Ramos (cell line): ENCODE data around the gene BMAL1.
"Not testable (repeated sequence)": the region's sequence is repeated elsewhere in the genome, so short reads cannot be mapped to it uniquely, and the experiment has no call there.

Experiments
- in situ Hi-C: fragments of 300-500 bp; cut with MboI; formaldehyde crosslinking; loops from one replicate; pipeline ENCODE4 v1.14.3; 2022; ENCODE audit warnings: low sequenced_read_pairs; ENCODE audit not compliant: unreplicated experiment

The BMAL1 gene

DNA sequence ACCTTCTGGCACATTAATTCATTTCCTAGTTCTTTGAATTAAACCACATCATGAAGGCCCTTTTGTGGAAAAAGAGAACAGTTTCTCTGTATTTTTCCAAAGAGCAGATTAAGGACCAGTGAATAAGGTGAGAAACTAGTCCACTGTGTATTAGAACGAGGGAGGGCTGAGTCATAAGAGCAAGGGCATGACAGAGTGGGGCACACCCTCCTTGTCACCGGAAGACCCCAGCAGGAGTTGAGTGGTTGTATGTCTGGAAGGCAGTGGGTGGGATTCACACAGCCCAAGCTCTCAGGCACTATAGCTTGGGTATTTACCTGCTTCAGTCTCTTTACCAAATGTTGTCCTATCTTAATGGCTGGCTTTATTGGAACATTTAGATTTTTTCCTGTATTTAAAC lies 86.8 kb downstream of the BMAL1 start:
- in situ Hi-C loops = no loop called here

DNA sequence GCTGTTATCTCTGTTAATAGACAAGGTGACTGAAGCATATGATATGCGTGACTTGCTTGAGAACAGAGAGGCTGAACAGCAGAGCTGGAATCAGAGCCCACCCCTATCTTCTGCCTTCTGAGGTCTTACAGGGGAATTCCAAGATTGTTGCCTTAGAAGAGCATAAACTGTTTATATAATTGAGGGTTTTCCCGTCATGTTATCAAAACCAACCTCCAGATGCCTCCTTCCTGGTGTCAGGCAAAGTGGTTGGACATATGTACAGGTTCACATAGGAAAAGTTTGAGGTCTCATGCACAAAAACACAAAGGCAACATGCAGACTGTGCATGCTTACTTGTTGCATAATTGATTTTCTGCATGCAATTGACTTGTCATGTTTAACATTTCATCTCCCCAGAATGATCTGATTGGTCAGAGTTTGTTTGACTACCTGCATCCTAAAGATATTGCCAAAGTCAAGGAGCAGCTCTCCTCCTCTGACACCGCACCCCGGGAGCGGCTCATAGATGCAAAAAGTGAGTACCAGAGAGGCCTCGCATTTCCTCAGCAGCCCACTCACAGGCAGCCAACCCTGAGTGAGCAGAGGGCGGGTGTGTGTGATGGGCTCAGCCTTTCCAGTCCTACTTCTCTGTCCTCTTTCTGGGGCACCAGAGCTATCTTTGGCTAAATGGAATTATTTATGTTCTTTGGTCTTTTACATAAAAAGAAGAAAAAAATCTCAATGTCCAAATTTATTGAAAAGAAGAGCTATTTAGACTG lies 88.9 kb downstream of the BMAL1 start:
- in situ Hi-C loops = no loop called here

DNA sequence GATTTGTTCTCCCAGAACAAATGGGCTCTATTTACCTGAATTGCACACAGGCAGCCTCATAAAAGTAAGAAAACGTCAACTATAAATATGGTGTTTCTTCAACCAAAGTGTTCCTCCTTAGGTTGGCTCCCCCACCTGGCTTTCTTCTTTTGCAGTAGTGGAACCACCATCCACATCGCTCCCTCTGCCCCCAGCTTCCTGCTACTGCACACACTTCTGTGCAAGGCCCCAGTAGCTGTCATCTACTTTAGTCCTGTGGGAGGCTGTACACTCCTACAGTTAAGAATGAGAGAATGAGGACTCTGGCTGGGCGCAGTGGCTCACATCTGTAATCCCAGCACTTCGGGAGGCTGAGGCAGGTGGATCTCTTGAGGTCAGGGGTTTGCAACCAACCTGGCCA lies 89.5 kb downstream of the BMAL1 start:
- in situ Hi-C loops = no loop called here

DNA sequence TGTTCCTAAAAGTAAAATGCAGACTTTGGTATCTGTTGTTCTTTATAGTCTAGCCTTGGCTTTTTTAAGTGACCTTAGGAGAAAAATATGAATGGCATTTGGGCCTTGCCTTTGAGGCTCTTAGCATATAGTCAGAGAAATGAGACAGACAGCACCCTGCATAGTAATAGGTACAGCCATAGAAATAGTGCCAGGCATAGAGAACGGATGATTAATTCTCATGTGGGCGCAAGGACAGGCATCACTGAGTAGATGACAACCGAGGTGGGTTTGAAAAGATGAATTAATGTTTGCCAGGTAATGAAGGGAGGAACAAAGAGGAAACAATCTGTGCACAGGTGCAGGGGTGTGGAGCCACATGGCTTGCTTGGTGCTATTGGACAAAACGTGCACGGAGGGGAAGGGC lies 90.5 kb downstream of the BMAL1 start:
- in situ Hi-C loops = no loop called here

DNA sequence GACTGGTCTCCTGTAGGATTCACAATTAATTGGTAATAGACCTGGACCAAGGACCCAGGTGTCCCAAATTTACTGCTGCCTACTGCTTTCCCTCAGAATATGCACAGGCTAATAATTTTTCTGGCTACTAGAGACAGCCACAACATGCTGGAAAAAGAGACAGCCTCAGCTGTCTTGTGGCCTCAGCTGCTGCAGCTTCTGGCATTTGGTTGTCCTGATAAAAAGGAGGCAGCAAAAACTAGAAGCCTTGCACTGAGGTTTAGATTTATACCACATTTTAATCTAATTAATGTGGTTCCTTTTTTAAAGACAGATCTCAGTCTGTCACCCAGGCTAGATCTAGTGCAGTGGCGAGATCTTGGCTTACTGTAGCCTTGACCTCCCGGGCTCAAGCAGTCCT lies 95.6 kb downstream of the BMAL1 start:
- in situ Hi-C loops = no loop called here

DNA sequence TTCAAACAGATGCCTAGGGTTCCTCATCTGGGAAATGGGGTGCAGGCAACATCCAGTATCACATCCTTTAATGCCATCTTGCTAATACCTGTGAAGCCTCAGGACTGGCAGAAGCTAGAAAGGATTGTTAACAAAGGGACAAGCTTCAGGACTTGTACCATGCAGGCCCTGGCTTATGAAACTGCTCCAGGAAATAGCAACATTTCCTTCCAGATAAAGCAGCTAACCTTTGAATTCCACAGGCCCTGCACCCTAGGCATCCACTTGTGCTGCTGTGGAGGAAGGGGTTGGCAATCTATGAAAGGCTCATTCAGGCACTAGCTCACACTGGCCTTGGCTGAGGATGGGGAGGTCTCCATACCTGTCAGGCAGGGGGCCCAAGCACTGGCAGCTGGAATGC lies 98.2 kb downstream of the BMAL1 start:
- in situ Hi-C loops = no loop called here

DNA sequence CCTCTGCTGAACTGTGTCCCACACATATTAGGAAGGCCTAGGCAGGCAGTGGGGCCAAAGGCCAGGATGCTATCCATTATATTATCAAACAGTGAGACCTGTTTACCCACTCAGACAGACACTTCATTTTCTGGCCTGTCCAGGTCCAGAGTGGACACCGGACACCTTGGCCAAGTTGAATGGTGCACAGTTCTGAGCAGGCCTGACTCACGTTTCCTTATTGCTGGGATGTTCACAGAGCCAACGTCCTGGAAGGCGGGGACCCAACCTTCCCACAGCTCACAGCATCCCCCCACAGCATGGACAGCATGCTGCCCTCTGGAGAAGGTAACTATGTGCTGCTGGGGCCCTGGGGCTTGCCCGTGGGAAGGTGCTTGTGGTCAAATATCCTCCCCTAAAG lies 98.8 kb downstream of the BMAL1 start:
- in situ Hi-C loops = no loop called here

DNA sequence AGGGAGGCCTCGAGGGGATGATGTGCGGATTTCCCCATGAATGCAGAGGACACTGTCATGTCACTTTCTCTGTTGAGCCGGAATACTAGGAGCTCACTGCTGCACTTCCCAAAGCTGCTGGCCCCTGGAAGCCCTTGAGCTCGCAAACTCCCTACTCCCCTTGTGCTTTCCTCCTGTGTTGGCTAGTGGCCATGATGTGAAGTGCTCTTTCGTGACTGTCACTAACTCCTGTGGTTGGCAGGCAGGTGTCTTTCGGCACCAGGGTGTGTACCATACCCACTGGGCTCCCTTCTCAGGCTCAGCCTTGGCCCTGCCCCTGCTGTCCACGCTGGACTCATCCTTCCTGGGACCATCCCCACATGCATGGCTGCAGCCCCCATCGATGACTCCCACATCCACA lies 99.2 kb downstream of the BMAL1 start:
- in situ Hi-C loops = no loop called here

DNA sequence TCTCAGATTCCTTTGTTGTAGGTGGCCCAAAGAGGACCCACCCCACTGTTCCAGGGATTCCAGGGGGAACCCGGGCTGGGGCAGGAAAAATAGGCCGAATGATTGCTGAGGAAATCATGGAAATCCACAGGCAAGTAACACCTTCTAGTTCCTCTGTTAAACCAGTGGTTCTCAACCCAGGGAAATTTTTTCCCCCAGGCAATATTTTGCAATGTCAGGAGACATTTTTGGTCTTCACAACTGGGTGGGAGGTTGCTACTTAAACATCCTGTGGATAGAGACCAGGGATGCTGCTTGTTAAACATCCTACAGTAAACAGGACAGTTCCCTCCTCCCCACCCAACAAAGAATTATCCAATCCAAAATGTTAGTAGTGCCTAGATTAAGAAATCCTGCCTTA lies 100.7 kb downstream of the BMAL1 start:
- in situ Hi-C loops = no loop called here

DNA sequence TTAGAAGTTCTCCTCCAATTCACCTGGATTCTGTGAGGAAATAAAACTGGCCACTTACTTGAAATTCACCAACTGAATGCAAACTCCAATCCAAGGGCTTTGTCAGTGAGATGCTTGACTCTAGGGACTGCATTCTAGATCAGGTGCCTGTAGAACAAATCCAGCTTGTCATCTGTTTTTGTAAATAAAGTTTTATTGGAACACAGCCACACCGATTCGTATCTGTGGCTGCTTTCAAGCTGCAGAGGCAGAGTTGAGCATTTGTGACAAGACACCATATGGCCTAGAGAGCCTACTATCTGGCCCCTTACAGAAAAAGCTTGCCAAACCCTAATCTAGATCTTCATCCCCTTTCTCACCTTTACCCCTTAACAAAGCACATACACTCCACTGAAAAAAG lies 103.1 kb downstream of the BMAL1 start:
- in situ Hi-C loops = no loop called here

DNA sequence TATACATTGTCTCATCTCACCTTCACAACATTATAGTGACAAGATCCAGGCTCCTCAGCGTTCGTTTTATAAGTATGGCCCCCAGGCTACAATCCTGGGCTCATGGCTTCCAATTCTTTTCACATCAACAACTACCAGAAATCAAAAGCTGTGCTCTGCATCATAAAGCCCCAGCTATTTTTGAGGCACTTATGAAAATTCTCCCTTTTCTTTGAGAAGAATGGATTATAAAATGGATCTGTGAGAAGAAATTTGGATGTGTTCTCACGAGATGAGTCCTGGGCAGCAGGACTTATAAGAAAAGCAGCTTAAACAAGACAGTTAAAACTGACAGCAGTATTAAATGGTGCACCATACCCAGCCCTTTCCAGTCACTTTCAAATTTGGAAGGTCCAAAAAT lies 105.2 kb downstream of the BMAL1 start:
- in situ Hi-C loops = no loop called here

DNA sequence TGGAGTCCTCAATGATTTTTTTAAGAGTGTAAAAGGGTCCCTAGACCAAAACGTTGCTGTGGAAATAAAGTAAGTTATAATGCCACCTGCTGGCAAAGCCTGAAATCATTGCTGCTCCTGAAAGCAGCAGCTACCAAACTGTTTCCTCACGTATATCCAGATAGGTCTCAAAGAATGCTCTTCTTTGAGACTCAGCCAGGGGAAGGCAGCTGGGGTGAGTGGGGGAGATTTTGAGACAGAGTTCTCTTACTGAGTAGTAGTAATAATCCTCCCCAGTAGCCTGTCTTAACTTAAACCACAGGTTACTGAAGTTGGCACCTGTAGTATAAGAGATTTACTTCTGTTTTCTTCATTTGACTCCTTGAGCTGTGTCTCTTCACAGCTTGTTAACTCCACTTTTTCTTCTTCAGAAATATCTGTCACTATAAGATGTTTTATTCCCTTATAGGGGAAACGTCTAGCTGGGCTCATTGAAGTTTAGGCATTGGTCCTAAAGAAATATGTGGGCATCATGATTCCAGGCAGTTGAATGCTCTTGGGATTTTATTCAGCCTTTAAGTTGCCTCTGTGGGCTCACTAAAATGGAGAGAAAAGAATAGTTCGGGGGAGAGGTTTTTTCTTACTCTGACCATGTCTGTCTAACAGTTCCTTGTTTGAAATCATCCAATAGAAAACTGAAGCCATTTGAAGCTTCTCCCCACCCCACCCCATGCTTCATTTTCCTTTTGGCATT lies 107.5 kb downstream of the BMAL1 start:
- in situ Hi-C loops = no loop called here

DNA sequence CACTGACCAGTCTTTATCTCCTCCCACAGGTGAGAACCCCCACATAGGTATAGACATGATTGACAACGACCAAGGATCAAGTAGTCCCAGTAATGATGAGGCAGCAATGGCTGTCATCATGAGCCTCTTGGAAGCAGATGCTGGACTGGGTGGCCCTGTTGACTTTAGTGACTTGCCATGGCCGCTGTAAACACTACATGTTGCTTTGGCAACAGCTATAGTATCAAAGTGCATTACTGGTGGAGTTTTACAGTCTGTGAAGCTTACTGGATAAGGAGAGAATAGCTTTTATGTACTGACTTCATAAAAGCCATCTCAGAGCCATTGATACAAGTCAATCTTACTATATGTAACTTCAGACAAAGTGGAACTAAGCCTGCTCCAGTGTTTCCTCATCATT lies 109.0 kb downstream of the BMAL1 start:
- in situ Hi-C loops = no loop called here

DNA sequence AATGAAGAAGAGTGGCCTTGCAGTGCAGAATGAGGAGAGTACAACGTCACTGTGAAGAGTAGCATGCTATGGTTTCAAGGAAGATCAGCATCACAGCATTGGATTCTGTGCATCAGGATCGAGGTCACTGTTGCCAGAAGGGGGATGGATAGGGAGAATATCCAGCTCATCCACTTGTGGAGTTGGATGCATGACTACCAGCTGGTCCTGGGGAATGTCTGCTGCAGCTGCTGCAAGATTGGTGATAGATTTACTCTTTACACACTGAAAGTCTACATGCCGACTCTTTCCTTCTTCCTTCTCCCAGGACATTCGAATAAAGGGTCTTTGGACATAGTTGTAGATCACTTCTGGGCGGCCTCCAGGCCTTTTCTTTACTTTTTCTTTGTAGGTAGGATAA lies 111.2 kb downstream of the BMAL1 start:
- in situ Hi-C loops = no loop called here

DNA sequence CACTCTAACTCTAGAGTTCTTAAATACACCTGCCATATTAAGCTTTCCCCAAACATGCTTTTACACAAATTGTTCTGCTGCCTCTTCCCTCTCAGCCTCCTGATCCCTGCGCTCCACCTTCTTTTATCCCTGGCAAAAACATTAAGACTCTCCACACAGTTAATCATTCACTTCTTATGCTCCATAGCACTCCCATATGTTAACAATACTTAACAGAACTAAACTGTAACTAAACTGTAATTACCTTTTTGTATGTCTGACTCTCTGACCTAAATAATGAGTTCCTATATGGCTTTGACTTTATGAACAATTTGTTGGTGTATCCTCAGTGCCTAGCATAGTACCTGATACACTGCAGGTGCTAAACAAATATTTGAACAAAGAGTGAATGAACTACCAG lies 113.6 kb downstream of the BMAL1 start:
- in situ Hi-C loops = no loop called here

DNA sequence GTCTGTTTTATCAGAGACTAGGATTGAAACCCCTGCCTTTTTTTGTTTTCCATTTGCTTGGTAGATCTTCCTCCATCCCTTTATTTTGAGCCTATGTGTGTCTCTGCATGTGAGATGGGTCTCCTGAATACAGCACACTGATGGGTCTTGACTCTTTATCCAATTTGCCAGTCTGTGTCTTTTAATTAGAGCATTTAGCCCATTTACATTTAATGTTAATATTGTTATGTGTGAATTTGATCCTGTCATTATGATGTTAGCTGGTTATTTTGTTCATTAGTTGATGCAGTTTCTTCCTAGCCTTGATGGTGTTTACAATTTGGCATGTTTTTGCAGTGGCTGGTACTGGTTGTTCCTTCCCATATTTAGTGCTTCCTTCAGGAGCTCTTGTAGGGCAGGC lies 120.7 kb downstream of the BMAL1 start:
- in situ Hi-C loops = not testable (repeated sequence)

DNA sequence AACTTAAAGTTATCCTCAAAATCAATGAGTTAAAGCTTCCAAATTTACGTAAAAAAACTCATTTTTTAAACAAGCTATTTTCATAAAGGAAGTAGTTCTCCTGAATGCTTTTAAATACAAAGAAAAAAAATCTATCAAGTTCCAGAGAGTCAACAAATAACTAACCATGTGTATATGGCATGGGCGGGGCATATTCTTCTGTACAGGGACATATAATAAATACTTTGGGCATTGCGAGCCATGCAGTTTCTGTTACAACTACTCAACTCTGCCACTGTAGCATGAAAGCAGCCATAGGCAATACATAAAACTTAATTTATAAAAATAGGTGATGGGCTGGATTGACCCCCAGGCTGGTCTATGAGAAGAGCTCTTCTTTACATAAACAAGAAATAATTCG lies 127.6 kb downstream of the BMAL1 start:
- in situ Hi-C loops = no loop called here

DNA sequence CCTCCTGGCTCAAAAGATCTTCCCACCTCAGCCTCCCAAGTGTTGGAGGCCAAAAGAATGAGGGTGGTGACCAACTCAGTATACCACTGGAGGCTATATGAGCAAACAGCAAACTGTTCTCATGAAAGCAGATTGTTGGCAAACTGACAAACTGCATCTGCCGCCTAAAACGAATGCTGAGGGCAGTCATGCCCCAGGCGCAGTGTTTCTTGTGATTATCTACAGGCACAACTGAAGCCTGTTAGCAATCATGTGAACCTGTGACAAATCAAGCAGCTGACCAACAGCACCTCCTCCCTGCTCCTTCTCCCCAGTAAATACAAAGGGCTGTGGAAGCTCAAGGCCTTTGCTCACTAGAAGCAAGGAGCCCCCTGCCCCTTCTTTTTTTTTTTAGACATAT lies 137.6 kb downstream of the BMAL1 start:
- in situ Hi-C loops = no loop called here

DNA sequence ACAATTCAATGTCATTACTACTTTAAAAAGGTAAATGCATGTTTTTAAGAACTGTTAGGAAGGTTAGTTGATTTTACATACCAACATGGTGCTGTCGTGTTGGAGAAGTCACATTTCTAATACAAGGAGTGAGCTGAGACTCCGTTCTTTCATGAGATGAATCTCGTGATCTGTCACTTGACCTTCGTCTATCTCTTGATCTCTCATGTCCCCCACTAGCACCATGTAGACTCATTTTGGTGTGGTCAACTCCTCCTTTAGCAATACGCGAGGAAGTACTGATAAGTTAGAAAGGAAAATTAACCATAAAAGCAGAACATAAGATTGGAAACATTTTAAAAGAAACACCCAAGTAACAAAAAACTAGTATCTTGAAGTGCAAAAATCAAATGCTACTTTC lies 144.0 kb downstream of the BMAL1 start:
- in situ Hi-C loops = no loop called here

DNA sequence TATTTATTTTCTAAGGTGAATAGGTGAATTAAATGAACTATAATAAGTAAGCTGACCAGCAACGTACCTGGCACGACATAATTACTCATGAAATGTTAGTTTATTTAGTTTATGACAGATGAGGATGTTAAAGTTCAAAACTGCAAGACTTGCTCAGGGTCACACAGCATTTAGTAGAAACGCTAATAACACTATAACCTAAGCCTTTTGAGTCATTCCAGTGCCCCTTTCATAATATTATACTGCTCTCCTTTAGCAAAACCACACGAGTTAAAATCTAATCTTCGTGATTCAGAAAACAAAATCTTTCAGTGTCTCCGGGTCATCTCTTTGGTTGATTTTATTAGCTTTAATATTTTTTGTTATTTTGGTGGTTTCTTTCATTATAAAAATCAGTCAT lies 145.8 kb downstream of the BMAL1 start:
- in situ Hi-C loops = no loop called here

DNA sequence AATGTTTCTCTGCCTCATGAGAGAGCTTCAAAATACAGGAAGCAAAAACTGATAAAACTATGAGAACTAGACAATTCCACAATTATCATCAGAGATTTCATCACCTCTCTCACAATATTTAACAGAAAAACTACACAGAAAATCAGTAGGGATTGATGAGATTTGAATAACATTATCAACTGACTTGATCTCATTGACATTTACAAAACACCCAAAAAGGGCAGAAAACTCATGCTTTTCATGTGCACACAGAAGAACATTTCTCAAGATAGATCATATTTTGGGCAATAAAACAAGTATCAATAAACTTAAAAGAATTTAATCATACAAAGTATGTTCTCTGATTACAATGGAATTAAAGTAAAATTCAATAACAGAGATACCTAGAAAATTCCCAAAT lies 149.8 kb downstream of the BMAL1 start:
- in situ Hi-C loops = no loop called here

DNA sequence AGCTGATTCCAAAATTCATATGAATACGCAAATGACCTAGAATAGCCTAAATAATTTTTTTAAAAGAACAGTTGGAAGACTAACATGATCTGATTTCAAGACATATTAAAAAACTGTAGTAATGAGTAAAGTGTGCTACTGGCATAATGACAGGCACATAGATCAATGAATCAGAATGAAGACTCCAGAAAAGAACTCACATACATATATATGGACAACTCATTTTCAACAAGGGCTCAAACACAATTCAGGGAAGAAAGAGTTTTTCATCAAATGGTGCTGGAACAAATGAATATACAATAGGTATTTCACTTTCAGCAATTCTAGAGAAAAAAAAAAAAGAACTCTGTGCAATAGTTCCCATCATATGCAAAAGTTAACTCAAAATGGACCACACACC lies 151.7 kb downstream of the BMAL1 start:
- in situ Hi-C loops = no loop called here
